B cell (primary cell): ENCODE results near the gene CACTIN.

Source experiments
- EZH2 ChIP-seq: IDR thresholded peaks from 2 replicates; pipeline ENCODE4 v1.6.1; 2012; ENCODE audit warnings: borderline replicate concordance, low read depth, mild to moderate bottlenecking, moderate library complexity, low read length; ENCODE audit not compliant: insufficient read depth, poor library complexity, severe bottlenecking
- TF ChIP-seq, protein P1 (sequence below): fragments of 200-600 bp; IDR thresholded peaks from one replicate; pipeline ENCODE4 v1.8.0; 2022; ENCODE audit warnings: antibody characterized with exemption, mild to moderate bottlenecking

DNA sequence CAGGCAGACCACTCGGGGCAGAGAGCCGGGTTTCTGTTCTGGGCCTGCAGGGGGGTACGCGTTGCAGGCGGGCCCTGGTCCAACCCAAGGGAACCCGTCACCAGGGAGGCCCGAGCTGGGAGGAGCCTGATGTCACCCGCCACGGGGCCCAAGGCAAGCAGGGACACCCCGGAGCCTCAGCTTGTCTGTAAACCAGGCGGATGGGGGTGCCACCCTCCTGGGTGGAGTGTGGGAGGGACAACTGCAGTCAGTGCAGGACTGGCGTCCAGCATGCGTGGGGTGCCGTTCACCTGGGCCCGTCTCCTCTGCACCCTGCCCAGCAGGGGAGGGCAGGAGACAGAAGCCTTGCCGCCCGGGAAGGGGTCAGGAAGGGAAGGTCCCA, 7.0 kb downstream of the CACTIN start:
- TF ChIP-seq, protein P1, sequence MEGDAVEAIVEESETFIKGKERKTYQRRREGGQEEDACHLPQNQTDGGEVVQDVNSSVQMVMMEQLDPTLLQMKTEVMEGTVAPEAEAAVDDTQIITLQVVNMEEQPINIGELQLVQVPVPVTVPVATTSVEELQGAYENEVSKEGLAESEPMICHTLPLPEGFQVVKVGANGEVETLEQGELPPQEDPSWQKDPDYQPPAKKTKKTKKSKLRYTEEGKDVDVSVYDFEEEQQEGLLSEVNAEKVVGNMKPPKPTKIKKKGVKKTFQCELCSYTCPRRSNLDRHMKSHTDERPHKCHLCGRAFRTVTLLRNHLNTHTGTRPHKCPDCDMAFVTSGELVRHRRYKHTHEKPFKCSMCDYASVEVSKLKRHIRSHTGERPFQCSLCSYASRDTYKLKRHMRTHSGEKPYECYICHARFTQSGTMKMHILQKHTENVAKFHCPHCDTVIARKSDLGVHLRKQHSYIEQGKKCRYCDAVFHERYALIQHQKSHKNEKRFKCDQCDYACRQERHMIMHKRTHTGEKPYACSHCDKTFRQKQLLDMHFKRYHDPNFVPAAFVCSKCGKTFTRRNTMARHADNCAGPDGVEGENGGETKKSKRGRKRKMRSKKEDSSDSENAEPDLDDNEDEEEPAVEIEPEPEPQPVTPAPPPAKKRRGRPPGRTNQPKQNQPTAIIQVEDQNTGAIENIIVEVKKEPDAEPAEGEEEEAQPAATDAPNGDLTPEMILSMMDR = no peak
- TF ChIP-seq EZH2 = no peak
